ELF-1 (cell line): ENCODE measurements around the gene TNFSF15.

Source experiments
- DNase-seq: peaks from one replicate; pipeline ENCODE4 v3.0.0-alpha.2; 2016; ENCODE audit warnings: low read depth, low spot score

Gene TNFSF15

DNA sequence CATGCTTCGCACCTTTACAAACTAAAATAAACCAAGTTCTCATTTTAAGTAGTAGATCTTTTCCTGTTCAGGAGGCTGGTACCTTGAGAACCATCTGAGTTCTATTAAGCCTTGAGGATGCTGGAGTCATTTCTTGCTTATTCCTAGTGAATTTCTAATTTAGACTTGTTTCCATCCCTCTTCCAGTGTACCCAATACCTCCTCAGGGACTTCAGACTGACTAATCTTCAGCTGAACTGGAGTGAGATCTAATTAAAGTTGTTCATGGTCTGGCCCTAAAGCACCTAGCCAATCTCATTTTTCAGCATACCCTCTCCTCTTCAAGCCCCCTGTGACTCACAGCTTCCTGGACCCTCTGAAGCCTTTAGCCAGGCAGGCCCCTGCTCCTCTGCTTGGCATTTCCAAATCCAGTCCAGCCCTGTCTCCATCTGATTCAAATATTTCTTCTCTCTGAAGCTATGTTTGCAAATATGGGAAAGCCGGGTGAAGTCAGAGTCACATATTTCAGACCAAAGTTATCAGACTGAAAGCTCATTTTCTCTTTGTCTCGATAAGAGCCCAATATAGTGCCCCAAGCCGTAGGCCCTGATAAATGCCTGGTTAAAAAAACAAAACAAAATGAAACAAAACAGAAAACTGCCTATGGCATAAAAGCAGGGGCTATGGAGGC lies 19.4 kb upstream of the TNFSF15 start:
- no peak for DNase-seq

DNA sequence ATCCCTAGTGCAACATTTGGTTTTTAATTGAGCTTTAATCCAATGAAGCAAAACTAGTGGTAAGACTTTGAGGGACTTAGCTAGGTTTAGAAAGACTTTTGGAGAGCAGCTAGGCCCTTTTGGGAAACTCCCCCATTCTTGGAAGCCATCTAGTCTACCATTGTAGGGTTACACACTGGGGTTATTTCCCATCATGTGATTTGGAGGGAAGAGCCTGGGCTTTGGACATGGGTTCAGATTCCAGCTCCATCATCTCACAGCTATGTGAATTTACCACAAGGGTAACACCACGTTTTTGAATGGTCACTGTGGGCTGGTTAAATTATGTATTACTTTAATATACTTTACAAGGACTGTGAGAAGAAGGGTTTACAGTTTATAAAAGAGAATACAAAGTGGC lies 18.3 kb upstream of the TNFSF15 start:
- DNase-seq, result no peak

DNA sequence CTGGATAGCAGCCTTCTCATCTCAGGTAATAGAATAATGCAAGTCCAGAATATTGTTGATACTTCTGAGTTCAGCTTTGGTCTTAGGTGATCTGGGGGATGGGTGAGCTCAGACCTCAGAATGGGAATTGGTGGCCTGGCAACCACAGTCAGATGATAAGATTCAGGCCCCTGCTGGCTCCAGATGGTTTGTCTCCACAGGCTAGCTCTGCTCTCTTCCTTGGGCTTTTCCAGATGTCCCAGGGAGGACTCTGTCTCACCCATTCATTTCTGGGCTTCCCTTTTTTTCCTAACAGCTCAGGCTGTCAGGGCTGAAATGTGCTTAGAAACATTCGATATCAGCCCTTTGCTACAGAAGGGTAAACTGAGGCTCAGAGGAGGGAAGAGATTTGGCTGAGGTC lies 17.6 kb upstream of the TNFSF15 start:
- no peak for DNase-seq

DNA sequence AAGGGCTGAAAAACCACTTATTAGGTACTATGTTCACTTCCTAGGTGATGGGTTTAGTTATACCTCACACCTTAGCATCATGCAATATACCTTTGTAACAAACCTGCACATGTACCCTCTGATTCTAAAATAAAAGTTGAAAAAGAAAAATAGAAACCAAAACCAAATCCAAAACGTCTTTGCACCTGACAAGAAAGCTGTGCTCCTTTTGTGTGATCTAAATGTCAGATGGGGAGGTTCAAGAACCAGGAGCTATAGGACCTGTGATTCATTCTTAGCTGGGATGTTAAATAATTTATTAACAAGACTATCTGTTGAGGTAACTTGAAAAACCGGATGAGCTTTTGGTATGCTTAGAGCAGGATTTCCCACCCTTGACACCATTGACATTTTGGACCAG lies 16.9 kb upstream of the TNFSF15 start:
- no peak for DNase-seq

DNA sequence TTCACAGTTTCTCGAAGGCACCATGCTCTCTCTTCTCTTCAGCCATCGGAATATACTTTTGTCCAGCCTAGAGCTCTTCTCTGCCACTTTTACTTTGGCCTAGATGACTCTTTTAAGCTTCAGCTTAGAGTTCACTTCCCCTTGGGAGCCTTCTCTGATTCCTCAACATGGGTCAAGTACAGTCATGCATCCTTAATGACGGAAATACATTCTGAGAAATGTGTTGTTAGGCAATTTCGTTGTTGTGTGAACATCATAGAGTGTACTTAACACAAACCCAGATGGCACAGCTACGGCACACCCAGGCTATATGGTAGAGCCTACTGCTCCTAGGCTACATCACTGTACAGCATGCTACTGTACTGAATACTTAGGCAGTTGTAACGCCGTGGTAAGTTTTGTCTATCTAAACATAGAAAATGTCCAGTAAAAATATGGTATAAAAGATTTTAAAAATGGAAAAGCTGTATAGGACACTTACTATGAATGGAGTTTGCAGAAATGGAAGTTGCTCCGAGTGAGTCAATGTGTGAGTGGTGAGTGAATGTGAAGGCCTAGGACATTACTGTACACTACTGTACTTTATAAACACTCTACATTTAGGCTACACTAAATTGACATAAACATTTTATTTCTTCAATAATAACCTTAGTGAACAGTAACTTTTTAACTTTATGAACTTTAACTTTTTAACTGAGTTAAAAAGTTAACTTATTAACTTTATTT lies 15.1 kb upstream of the TNFSF15 start:
- no peak for DNase-seq

DNA sequence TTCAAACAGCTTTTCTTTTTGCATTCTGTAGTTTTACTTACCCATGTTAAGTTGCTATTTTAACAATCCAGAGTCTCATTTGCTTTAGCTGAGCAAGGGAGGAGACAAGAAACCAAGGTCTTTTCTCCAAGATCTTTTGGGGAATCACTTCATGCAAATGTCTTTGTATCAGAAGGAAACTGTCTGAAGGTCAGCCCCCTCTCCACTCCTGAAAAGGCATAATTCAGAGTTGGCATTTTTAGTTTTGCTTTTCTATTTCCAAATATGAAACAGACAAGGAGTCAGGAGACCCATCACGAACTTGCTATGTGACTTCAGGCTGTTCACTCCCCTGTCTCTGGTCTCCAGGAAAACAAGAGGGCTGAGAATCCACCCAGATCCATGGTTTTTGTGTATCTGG lies 12.3 kb upstream of the TNFSF15 start:
- no peak for DNase-seq

DNA sequence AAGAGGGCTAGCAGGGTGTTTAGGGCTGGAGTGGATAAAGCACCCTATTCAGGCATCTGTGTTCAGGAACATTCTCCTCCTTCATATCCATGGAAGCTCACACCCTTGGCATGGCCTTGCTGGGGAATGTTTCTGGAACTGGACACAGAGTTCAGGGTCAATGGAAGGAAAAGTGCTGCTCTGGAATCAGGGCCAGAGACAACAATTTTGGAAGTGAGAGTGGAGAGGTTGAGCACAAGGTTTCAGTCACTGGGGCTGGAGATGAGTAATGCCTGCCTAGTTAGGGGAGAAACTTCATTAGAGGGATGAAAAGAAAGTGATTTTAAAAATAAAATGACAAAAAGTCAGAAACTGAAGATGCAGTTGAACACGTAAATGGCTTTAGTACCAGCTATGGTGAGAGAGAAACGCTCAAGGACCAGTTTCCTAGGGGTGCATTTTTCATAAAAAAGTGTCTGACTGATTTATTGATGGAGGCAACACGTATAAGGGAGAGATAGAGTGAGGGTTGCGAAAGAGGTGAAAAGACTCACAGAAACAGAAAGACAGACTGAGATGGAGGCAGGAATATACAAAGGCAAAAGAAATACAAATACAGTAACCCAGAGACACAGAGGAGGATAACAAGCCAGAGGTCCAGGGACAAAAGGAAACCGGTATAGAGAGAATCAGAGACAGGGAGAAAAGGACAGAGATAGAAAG lies 8.0 kb upstream of the TNFSF15 start:
- no peak for DNase-seq

DNA sequence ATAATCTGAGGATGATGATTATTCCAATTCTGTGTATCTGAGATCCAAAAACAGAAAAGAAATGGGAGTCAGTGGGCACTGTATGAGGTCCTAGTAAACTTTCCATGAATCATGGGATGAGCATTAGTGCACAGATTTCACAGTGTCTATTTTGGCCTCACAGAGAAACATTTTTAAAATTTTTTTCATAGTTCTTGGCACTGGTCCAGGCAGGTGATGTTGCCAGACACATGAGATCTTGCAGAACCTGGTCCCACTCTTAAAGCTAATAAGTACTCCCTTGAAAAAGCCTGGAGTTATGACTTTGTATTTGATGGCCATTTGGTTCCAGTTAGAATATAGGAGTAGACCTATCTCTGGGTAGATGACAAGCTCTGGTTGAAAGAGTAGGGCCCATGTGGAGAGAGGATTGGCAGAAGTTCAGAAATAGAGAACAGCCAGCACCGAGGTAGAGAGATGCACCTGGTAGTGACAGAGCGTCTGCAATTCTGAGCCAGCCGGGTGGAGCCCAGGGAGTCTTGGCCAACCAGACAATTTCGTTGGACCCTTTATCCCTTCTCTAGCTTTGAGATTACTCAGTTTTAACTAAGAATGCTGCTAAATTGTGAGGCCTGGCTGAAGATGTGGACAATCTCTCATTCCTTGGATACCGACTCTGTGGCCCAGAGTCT lies 6.3 kb upstream of the TNFSF15 start:
- DNase-seq, result no peak

DNA sequence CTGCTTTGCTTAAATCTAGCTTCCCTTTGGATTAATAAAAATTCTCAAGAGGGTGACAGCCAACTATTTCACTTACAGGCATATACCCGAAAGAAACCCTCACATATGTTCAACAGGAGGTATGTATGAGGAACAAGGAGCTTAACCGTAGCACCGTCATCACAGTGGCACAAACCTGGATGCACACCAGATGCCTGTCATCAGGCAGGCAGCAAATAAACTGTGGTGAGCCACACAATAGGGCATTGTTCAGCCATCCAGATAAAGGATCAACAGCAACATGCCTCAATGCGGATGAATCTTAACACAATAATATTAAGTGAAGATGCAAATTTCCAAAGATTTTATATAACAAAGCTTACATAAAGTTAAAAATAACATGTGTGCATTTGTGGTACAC lies 5.5 kb upstream of the TNFSF15 start:
- DNase-seq, result no peak

DNA sequence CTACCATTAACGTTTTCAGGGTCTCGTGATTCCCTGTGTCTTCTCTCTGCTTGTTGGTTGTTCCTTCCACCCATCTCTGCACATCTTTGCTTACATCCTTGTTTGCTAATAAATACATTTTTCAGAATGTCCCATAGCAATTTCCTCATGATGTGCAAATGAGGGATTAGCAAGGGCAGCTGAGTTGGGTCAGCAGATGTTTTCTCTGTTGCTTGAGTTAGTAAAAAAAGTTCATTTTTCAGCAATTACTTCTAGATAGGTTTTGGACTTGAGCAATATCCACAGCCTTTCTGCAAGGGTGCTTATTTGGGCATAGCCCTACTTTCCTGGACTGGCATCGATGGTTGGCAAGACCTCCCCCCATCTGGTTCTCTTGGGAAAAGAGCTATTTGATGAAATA lies 4.8 kb upstream of the TNFSF15 start:
- no peak for DNase-seq

DNA sequence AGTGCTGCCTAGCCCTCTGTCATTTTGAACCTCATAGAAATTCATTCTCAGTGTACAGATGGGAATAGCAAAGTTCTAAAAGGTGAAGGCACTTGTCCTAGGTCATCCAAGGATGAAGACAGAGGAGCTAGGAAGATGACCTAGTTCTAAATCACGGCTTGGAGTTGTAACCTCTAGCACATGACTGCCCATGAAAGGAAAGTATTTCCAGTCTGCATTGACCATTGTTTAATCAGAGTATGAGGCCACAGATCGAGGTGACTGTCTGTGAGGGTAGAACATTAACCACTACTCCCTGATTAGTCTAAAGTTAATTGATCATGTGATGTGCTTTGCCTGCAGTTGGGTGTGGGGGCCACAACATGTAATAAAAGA lies 674 bp upstream of the TNFSF15 start:
- DNase-seq, result no peak

DNA sequence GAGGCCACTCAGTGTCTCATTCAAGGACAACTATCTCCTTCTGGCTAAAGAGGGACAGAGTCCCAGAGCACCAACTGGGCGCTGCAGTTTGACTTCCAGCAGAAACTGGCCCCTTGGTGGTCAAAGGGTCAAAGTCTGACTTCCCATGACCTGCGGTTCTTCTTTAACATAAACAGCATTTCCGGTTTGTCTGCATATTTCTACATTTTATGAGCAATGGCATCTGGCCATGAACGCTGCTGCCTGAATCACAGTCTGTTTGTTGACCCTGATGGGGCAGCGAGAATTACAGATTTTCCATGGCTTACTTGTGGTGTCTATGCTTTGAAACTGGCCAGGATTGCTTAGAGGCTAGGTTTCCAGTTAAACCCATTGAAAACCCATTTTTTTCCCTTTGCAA lies 1.3 kb downstream of the TNFSF15 start:
- DNase-seq, result peak; percentile 35

DNA sequence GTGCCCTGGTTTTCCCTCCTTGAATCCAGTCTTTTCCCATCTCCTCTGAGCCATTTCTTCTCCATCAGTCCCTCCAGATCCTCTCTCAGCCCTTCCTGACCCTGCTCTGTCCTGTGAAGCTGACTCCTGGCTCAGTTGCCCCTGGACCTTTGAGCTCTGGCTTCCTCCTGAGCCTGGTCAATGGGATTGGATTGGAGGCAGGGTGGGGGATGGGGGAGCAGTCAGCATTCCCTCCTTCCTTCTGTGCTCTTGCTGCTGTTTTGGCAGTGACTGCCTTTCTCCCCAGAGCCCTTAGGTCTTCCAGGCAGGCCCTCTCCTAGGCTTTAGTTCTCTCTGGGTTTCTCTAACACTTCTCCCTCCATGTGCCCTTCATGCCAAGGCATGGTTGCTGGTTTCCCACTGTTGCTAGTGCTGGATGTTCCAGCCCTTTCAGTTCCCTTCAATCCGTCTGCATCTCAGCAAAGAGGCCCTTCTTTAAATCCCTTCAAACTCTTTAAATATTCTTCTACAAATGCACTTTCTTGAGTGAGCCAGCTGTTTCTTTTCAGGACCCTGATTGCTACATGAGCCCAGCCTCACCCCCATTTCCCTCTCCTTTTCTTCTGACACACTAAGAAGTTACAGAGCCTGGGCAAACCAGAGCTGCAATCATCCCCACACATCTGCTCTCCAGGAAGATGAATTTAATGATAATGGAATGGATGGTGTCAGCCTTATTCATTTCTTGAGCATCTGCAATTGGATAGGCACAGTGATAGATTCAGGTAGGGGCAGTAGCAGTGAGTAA lies 2.2 kb downstream of the TNFSF15 start:
- DNase-seq, result peak; percentile 38

DNA sequence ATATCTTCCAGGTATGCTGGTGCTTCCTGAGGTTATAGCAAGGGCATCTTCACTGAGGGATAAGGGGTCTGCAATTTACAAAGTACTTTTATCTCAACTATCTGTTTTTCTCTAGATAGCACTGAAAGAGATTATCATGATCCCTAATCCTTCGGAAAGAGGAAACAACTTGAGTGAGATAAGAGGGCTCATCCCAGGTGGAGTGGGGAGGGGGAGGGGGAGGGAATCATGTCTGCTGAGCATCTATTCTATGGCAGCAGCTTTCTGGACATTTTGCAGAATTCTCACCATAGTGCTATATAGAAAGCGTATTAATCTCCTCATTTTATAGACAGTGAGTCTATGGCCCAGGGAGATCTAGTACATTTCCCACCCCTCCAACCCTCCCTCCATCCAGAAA lies 5.9 kb downstream of the TNFSF15 start:
- no peak for DNase-seq

DNA sequence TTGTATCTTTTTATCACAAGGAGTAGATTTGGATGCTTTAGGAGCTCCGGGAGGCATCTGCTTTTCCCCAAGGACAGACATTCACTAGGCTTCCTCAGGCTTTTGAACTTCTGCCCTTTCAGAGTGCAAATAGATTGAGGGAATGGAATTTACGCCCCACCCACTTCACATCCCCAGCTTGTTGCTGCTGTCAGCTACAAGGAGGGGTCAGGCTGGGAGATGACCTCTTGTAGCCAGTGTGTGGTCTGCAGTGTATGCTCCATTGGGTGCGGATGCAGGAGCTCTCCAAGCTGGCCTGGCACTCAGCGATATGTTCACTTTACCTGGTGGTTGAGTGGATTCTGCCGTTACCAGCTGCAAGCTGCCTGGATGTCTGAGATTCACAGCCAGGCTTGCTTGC lies 6.4 kb downstream of the TNFSF15 start:
- peak; percentile 88 for DNase-seq

DNA sequence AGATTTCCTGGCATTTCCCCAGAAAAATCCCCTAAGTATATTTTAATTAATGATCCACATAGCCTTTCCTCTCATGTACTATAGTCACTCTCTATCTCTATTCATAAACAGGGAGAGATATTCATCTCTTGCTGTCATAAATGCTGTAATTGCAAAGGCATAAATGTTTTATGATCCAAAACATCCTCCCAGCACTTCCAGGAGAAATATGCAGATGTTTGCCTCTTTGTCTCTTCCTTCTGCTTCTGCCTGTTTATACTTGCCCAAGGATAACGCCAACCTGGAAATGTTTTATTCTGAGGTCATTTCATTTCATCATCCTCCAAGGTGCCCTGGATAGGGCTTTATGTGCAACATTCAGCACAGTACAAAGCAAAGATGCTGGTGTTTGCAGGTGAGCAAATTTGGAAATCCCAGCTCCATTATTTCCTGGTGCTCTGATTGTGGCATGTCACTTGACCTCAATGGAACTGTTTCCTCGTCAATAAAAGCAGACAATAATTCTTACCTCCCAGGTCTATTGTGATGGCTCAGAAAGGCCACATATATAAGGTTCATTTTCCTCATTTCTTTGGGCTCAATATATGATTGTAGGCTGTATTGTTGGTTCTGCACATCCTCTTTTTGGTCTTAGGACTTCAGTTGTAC lies 6.9 kb downstream of the TNFSF15 start:
- DNase-seq, result no peak

DNA sequence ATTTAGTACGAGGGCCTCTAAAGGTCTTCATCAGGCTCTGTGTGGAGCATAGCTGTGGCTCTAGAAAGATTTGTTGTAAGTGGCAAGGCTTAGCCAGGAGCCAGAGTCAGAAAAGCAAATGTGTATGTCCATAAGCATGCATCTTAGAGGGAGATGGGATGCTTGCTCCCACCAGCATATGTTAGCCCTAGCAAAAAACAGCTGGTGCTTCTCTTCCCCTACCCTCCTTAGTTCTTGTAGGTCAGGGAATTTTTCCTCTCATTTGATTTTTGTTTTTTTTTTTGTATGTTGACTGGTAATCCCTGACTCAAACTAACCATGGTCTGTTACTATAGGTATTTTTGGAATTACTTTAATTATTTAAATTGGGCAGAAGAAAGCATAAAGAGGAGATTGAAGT lies 7.7 kb downstream of the TNFSF15 start:
- no peak for DNase-seq

DNA sequence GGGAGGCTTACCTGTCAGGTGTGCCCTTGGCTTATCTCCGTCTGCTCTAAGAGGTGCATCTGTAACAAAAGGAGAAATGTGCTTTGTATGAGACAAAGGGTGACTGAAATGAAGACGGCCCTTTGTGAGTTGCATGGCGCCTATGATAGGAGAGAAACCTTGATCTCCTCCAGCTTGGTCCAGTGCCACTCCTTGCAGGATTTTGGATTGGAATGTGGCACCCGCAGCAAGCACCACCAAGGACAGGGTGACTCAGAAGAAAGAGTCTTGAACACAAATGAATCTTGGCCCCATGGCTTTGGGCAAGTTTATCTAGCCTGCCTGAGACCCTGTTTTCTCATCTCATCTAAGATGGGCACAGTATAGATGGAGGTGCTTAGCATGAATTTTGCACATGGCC lies 13.4 kb downstream of the TNFSF15 start:
- DNase-seq, result no peak

DNA sequence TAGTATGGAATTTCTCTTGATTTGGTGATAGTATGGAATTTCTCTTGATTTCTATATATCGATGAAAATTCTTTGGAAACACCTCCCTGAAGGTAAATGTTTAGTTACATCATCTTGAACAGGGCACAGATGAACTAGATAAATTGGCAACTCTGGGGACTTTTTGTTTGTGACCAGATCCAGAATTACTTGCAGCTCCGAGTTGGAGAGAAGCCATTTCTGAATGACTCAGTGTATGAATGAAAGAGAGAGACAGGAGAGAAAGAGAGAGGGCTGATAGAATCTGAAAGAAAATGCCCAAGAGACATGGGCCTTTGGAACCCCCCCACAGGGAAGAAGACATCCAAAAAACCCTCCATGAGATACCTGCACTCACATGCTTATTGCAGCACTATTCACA lies 14.1 kb downstream of the TNFSF15 start:
- DNase-seq, result no peak

DNA sequence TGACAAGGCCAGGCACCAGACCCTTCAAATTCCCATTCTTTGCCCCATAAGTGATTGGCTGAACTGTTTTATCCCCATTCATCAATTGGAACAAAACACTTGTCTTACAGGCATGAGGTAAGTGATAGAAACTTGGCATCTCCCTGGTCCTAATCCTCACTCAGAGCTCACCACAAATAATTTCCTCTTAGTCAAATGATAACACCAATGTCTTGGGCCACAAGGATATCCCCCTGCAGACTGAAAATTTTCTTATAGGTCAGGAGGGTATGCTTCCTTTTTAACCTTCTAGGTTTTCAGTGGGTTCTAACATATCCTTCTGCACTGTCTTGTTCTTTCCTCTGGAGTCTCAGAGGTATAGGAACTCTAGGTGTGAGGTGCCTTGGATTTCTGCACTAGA lies 14.5 kb downstream of the TNFSF15 start:
- DNase-seq, result no peak

DNA sequence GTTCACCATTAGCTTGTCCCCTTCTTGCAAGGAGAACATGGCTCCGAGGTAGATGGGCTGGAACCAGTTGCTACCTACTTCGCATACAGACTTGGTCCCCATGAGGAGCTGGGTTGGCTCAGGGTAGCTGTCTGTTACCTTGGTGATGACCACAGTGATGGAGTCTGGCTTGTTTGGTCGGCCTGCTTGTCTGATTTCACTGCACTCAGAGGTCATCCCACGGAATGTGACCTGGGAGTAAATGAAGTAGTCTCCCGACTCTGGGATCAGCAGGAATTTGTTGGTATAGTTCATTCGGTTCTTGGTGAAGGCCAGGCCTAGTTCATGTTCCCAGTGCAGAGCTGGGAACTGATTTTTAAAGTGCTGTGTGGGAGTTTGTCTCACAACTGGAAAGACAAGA lies 15.3 kb downstream of the TNFSF15 start:
- peak; percentile 49 for DNase-seq
